GM19193 (cell line): Measurements from ENCODE around the gene KDM5B.

Source experiments
- POLR2A ChIP-seq: IDR thresholded peaks from 4 replicates; pipeline ENCODE4 v1.6.1; 2011; ENCODE audit not compliant: insufficient read depth, insufficient read length; ENCODE audit errors: extremely low read depth

Gene KDM5B

DNA sequence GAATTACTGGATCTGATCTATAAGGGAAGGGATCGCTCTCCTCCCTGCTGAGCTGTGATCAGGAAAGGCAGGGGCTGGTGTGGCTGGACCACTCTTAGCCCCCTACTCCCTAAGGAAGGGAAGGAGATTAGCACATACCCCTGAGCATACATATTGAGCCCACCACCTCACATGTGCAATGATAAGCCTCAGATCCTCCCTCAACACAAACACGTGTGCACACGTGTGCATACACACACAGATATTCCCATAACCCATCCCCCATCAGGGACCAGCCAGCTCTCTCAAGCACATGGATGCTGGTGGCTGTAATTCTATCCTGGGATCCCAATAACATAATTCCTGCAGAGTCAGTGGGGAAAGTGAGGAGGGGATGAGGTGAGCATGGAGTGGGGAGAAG is 119.1 kb downstream of the KDM5B start:
- TF ChIP-seq POLR2A, result no peak

- no peak for TF ChIP-seq POLR2A
These were observed 119.8 kb downstream of the KDM5B start for GRCh38 chr1:202688401-202688800.

DNA sequence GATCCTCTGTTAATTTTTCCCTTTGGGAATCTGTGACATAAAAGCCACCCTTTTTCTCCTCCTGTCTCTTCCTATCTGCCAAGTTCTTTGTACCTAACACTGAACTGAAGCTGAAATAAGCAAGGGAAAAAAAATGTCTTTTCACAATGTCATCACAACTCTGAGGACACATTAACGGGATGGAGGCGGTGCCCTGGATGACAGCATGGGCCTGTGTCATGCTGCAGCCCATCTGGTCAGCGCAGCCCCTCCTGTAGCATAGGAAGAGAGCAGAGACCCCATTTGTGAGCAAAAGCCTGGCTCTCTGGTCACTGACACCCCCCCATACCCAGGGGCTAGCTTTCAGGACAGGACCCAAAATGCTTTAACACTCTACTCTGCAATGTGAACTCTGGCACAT is 120.4 kb downstream of the KDM5B start:
- no peak for TF ChIP-seq POLR2A

DNA sequence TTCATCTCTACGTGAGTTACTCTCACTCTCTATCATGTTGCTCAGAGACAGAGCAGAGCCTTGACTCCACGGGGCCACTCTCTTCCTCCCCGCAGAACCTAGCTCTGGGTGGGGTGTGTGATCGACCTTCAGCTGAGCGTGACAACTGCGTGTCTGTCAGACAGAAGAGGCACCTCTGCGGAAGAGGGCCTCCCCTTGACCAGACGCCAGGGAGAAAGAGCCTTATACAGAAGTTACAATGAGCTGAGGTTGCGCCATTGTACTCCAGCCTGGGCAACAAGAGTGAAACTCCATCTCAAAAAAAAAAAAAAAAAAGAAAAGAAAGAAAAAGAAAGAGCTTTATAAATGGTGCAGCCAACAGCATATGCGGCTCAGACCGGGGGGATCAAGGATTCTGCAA is 120.9 kb downstream of the KDM5B start:
- TF ChIP-seq POLR2A, result no peak

DNA sequence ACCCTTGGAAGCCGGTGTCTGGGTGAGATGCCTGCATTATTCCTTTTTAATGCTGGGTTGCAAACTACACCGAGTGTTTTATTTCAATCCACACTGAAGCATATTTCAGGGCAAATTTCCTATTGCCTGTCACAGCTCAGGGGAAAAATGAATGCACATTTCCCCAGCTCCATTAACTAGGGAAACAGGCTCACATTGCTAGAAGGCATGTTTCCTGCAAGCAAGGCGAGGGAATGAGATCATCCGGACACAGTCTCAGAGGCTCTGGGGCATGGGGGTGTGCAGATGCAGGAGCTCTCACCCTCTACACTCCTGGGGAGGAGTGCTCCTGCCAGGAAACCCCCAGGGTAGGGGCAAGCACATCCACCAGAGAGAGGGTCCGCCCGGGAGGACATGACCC is 122.6 kb downstream of the KDM5B start:
- TF ChIP-seq POLR2A, result no peak

- no peak for TF ChIP-seq POLR2A
These were observed 123.5 kb downstream of the KDM5B start for GRCh38 chr1:202684716-202685115.

DNA sequence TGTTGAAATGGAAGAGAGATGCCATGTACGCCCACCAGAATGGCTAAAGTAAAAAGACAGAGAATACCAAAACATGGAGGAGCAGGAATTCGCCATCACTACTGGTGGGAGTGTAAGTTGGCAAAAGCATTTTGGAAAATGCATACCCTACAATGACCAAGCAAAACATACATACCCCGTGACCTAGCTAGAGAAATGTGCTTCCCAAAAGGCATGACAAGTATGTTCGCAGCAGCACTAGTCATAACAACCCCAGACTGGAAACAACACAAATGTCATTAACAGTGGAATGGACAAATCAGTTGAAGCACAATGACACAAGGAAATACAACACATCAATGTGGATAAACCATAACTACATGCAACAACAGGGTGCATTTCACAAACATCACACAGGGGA is 125.2 kb downstream of the KDM5B start:
- TF ChIP-seq POLR2A, result no peak

DNA sequence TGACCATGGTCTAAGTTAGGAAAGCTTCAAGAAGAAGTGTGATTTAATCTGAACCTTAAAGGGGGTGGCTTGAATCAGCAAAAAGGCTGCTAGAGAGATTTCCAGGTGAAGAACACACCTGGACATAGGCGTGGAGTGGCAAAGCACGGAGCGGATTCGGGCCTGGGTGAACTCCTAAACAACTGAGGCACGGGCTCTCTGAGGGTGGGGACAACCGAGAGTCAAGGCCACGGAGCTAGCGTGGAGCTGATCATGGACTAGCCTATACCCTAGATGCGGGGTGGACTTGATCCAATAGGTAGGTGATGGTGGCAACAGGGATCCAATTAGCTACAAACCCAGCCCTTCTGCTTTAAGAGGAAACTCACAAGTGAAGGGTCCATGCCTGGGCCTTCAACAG is 125.7 kb downstream of the KDM5B start:
- no peak for TF ChIP-seq POLR2A

GRCh38 chr1:202681736-202682420 is 126.3 kb downstream of the KDM5B start:
- no peak for TF ChIP-seq POLR2A

GRCh38 chr1:202680586-202681352 is 127.5 kb downstream of the KDM5B start:
- no peak for TF ChIP-seq POLR2A

DNA sequence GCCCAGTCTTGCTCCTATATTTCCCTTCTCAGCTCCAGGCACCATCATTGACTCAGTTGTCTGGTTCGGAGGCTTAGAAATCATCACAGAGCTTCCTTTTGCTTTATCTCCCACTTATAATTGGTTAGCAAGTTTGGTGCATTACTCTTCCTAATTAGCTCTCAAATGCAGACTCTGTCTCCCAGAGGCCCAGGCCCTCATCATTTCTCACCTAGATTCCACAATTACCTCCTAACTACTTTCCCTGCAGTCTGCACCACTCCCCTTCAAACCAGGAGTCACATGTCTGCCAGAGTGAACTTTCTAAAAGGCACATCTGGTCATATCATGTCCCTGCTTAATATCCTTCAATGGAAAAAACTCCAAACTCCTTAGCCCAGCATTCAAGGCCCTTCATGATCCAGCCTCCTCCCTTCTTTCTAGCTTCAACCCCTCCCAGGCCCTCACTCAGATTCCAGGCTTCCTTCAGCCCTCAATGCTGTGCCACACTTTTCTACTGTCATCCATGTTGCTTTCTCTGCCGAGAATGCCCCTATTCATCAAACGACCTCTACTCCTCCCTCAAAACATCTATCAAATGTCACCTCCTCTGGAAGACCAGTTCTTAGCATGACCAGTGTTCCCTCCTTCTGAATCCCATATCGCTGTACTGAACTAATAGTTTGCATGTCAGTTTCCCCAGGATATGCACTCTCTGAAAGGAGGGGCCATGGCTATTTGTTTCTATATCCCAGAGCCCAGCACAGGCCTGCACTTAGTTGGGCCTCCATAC is 128.6 kb downstream of the KDM5B start:
- TF ChIP-seq POLR2A, result no peak

DNA sequence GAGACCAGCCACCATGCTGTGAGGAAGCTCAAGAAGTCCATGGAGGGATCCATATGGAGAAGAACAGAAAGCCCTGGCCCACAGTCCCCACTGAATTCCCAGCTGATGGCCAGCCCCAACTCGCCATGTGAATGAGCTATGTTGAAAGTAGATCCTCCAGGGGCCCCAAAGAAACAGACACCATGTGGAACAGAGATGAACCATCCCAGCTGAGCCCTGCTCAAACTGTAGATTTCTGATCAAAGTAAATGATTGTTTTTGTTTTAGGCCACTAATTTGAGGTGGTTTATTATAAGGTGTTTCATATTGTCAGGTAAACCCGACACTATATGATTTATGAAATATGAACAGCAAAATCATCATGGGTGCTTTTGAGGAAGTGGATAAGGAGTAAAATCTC is 130.8 kb downstream of the KDM5B start:
- TF ChIP-seq POLR2A, result no peak
